ENCODE results near the gene LAMB3. TPM values are rescaled to one million over a fixed set of nuclear protein-coding genes. Genes with fewer than 3 reads are reported as not detected.

Gene LAMB3
- total RNA-seq, 2 experiments from 2014 or later, result 0.25 to 0.31 TPM

GRCh38 chr1:209610631-209610905 lies 41.7 kb downstream of the LAMB3 start:
- Histone ChIP-seq H3K27me3 (ENCODE audit: control insufficient read depth in 1 of 2, insufficient read depth in 2 of 2, low read length in 2 of 2) (no peaks in the 10 kb centered on the region), H3K4me1 (ENCODE audit: insufficient read depth, low read length) (peaks cover 29% of the 10 kb centered on the region), H3K9me3 (ENCODE audit: control insufficient read depth in 1 of 2, insufficient read depth in 1 of 2, low read length in 2 of 2) (peaks cover 0 to 4% of the 10 kb centered on the region in 2 experiments), H3K4me3 (ENCODE audit: low read length) (no peak overlapping the region), H3K27ac (ENCODE audit: low read depth in 1 of 2, low read length in 2 of 2) (no peak overlapping the region), H3K36me3 (ENCODE audit: insufficient read depth, low read length) (no peaks in the 10 kb centered on the region)
- H3K4me3 Mint-ChIP-seq, result no peak overlapping the region
- POLR2A ChIA-PET, result interaction anchor here (1.2 kb wide), 1 partner anchor 41 kb away, joined by 3 read pairs; no protein-coding TSS in a partner anchor
- no peak for TF ChIP-seq CTCF (IDR thresholded peaks at IDR 0.05)
- no peaks in the 10 kb centered on the region for H3K36me3 Mint-ChIP-seq (ENCODE audit: low read depth)
- ATAC-seq (ENCODE audit: poor library complexity), result no peak
- intact Hi-C loops (cut with DNase I, micrococcal nuclease), result loop anchor here in 1 of 2 experiments (2.0 kb wide), 1 partner anchor 20 kb away; no protein-coding TSS in a partner anchor
- no peak overlapping the region for H3K27ac Mint-ChIP-seq
- DNase-seq, result no peak
- CTCF ChIA-PET, result no interaction called here
- no peaks in the 10 kb centered on the region for H3K27me3 Mint-ChIP-seq
- H3K4me1 Mint-ChIP-seq (ENCODE audit: low read depth), result no peaks in the 10 kb centered on the region
- H3K9me3 Mint-ChIP-seq, result no peaks in the 10 kb centered on the region

GRCh38 chr1:209609791-209610630 lies 42.2 kb downstream of the LAMB3 start:
- Mint-ChIP-seq H3K36me3 (ENCODE audit: low read depth) (no peaks in the 10 kb centered on the region), H3K9me3 (no peaks in the 10 kb centered on the region), H3K27me3 (no peaks in the 10 kb centered on the region), H3K27ac (no peak overlapping the region), H3K4me1 (ENCODE audit: low read depth) (no peaks in the 10 kb centered on the region), H3K4me3 (no peak overlapping the region)
- POLR2A ChIA-PET, result no interaction called here
- Histone ChIP-seq H3K27me3 (ENCODE audit: control insufficient read depth in 1 of 2, insufficient read depth in 2 of 2, low read length in 2 of 2) (no peaks in the 10 kb centered on the region), H3K36me3 (ENCODE audit: insufficient read depth, low read length) (no peaks in the 10 kb centered on the region), H3K4me3 (ENCODE audit: low read length) (no peak overlapping the region), H3K4me1 (ENCODE audit: insufficient read depth, low read length) (peaks cover 29% of the 10 kb centered on the region), H3K9me3 (ENCODE audit: control insufficient read depth in 1 of 2, insufficient read depth in 1 of 2, low read length in 2 of 2) (peaks cover 0 to 4% of the 10 kb centered on the region in 2 experiments), H3K27ac (ENCODE audit: low read depth in 1 of 2, low read length in 2 of 2) (no peak overlapping the region)
- ATAC-seq (ENCODE audit: poor library complexity) (no peak), DNase-seq (no peak)
- CTCF ChIA-PET, result no interaction called here
- TF ChIP-seq CTCF (IDR thresholded peaks at IDR 0.05), result no peak
- intact Hi-C loops (cut with DNase I, micrococcal nuclease), result loop anchor here in 1 of 2 experiments (2.0 kb wide), 1 partner anchor 21 kb away; no protein-coding TSS in a partner anchor

GRCh38 chr1:209609041-209609790 lies 43.0 kb downstream of the LAMB3 start:
- ATAC-seq (ENCODE audit: poor library complexity), result no peak
- H3K9me3 ChIP-seq (ENCODE audit: control insufficient read depth in 1 of 2, insufficient read depth in 1 of 2, low read length in 2 of 2), result peaks cover 0 to 4% of the 10 kb centered on the region in 2 experiments
- no peaks in the 10 kb centered on the region for H3K36me3 ChIP-seq (ENCODE audit: insufficient read depth, low read length)
- H3K27ac ChIP-seq (ENCODE audit: low read depth in 1 of 2, low read length in 2 of 2), result no peak overlapping the region
- Mint-ChIP-seq H3K9me3 (no peaks in the 10 kb centered on the region), H3K4me1 (ENCODE audit: low read depth) (no peaks in the 10 kb centered on the region), H3K36me3 (ENCODE audit: low read depth) (no peaks in the 10 kb centered on the region), H3K27ac (no peak overlapping the region), H3K27me3 (no peaks in the 10 kb centered on the region), H3K4me3 (no peak overlapping the region)
- no peak for DNase-seq
- no peak overlapping the region for H3K4me3 ChIP-seq (ENCODE audit: low read length)
- CTCF ChIA-PET, result no interaction called here
- peaks cover 29% of the 10 kb centered on the region for H3K4me1 ChIP-seq (ENCODE audit: insufficient read depth, low read length)
- POLR2A ChIA-PET, result interaction anchor here (0.5 kb wide), 1 partner anchor 159 kb away, joined by 3 read pairs; no protein-coding TSS in a partner anchor
- no peak for TF ChIP-seq CTCF (IDR thresholded peaks at IDR 0.05)
- no peaks in the 10 kb centered on the region for H3K27me3 ChIP-seq (ENCODE audit: control insufficient read depth in 1 of 2, insufficient read depth in 2 of 2, low read length in 2 of 2)
- intact Hi-C loops (cut with DNase I, micrococcal nuclease), result no loop called here
